T-helper 17 cell (primary cell): ENCODE results near the gene RNF19B. TPM values are rescaled to one million over a fixed set of nuclear protein-coding genes. Genes with fewer than 3 reads are reported as not detected.

Source experiments
- ATAC-seq: fragments of 150-1000 bp; cut with Tn5 transposase; 2 replicates; pipeline ENCODE4 v1.10.0; 2021; ENCODE audit warnings: mild to moderate bottlenecking, moderate library complexity
- DNase-seq, 3 donors: peaks; one replicate each; pipeline versions ENCODE4 v3.0.0 to v3.0.0-alpha.2; 2020 to 2021
- H3K9me3 ChIP-seq: one replicate; pipeline ENCODE4 v1.7.0; 2013; ENCODE audit warnings: low read length, mild to moderate bottlenecking; ENCODE audit not compliant: control insufficient read depth, poor library complexity, severe bottlenecking
- H3K27ac Mint-ChIP-seq: one replicate; pipeline ENCODE4 v1.8.0; 2022; ENCODE audit warnings: mild to moderate bottlenecking, moderate library complexity, mixed read lengths
- H3K27me3 Mint-ChIP-seq: one replicate; pipeline ENCODE4 v1.8.0; 2022; ENCODE audit warnings: mixed read lengths
- H3K36me3 Mint-ChIP-seq: one replicate; pipeline ENCODE4 v1.8.0; 2022; ENCODE audit warnings: low read depth, mixed read lengths
- H3K4me1 Mint-ChIP-seq: one replicate; pipeline ENCODE4 v1.8.0; 2022; ENCODE audit warnings: mild to moderate bottlenecking, mixed read lengths
- H3K4me3 Mint-ChIP-seq: one replicate; pipeline ENCODE4 v1.8.0; 2022; ENCODE audit warnings: mild to moderate bottlenecking, moderate library complexity, mixed read lengths
- total RNA-seq, 4 donors: library from RNA in 2 of 4; stranded (reverse) in 2 of 4; gene quantifications; one replicate each; pipeline ENCODE4 v1.2.3 and lab custom pipeline; 2022 to 2026

Gene RNF19B, protein sequence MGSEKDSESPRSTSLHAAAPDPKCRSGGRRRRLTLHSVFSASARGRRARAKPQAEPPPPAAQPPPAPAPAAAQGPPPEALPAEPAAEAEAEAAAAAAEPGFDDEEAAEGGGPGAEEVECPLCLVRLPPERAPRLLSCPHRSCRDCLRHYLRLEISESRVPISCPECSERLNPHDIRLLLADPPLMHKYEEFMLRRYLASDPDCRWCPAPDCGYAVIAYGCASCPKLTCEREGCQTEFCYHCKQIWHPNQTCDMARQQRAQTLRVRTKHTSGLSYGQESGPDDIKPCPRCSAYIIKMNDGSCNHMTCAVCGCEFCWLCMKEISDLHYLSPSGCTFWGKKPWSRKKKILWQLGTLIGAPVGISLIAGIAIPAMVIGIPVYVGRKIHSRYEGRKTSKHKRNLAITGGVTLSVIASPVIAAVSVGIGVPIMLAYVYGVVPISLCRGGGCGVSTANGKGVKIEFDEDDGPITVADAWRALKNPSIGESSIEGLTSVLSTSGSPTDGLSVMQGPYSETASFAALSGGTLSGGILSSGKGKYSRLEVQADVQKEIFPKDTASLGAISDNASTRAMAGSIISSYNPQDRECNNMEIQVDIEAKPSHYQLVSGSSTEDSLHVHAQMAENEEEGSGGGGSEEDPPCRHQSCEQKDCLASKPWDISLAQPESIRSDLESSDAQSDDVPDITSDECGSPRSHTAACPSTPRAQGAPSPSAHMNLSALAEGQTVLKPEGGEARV
- total RNA-seq: 10 to 100 TPM; 67.1 to 87.7 TPM
- 61.1 to 131 reads per million in 2 donors for total RNA-seq (lab: John Stamatoyannopoulos, UW)

DNA sequence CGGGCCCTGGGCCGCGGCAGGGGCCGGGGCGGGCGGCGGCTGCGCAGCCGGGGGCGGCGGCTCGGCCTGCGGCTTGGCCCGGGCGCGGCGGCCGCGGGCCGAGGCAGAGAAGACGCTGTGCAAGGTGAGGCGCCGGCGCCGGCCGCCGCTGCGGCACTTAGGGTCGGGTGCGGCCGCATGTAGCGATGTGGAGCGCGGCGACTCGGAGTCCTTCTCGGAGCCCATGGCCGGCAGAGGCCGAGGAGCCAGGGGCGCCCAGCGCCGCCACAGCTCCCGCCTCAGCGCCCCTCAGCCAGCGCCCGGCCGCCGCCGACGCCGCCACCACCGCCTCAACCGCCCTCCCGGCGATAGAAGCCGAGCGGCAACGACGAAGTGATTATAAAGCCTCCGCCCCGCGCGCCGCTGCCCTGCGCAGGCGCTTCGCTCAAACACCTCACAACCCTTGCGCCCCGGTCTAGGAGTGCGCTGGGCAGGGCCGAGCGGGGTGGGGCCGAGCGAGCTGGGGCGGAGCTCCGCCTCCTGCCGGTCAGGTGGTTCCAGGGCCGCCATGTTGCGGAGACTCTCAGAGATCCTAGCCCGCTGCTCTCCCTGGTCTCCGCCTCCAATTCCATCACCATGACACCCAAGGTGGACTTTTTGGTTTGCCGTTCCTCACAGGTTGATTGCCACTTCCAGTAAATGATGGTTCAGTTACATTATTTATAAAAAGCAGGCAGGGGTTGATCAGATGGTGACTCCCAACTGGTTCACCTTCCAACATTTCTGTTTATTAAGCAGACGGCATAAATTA lies at the start of gene RNF19B:
TSS of gene RNF19B (minus strand) at position 349 of the 790 bp plus-strand sequence. CDS start at position 225, 124 bp downstream.
- H3K27ac Mint-ChIP-seq: peak within 1 kb of the TSS; percentile 87
- H3K27me3 Mint-ChIP-seq: no peaks in the 10 kb centered on the region
- peaks cover 33% of the 10 kb centered on the region for H3K4me1 Mint-ChIP-seq
- H3K9me3 ChIP-seq: no peaks in the 10 kb centered on the region
- ATAC-seq (peak; percentile 94), DNase-seq (peak; percentile 92)
- no peaks in the 10 kb centered on the region for H3K36me3 Mint-ChIP-seq
- peak within 1 kb of the TSS; percentile 93 for H3K4me3 Mint-ChIP-seq

DNA sequence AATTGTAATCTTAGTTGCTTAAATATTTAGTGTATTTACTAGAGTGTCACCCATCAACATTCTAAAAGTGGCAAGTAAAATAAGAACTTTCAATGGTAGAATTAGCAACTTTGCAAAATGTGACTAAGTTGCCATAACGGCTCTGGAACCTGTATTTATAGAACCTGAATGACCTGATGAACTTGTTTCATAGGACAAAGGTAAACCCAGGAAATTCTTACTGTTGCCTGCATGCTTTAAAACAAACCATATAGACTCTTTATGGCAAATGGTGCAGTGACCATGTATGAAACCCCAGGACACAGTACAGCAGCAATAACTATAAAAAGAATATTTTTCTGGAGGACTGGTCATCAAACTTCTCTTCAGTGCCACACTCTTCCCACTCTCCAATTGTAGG lies 49.2 kb upstream of the RNF19B start:
- Mint-ChIP-seq H3K27ac (peak overlapping the region; percentile 41), H3K4me3 (no peak overlapping the region), H3K36me3 (peaks cover 21% of the 10 kb centered on the region), H3K4me1 (peaks cover 8% of the 10 kb centered on the region), H3K27me3 (no peaks in the 10 kb centered on the region)
- H3K9me3 ChIP-seq: no peaks in the 10 kb centered on the region
- DNase-seq: no peak
- no peak for ATAC-seq

DNA sequence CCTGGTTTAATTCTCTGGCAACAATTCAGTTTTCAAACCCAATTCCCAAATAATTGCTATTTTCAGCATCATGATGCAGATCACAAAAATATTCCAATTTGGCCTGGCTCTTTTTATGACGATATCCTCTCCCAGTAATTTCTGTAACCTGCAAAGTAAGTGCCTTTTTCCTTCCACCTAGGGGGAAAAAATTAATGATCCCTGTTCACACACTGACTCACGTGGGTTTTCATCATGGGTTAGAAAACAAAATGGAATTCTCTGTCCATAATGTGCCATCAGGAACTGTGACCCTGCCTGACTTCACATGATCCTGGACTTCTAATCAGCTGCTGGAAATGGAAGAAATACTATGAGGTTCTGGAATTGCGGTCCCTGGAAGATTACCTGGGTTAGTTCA lies 47.6 kb upstream of the RNF19B start:
- Mint-ChIP-seq H3K4me1 (peaks cover 5% of the 10 kb centered on the region), H3K27me3 (no peaks in the 10 kb centered on the region), H3K27ac (no peak overlapping the region), H3K36me3 (peaks cover 15% of the 10 kb centered on the region), H3K4me3 (no peak overlapping the region)
- H3K9me3 ChIP-seq: no peaks in the 10 kb centered on the region
- ATAC-seq: no peak
- no peak for DNase-seq

DNA sequence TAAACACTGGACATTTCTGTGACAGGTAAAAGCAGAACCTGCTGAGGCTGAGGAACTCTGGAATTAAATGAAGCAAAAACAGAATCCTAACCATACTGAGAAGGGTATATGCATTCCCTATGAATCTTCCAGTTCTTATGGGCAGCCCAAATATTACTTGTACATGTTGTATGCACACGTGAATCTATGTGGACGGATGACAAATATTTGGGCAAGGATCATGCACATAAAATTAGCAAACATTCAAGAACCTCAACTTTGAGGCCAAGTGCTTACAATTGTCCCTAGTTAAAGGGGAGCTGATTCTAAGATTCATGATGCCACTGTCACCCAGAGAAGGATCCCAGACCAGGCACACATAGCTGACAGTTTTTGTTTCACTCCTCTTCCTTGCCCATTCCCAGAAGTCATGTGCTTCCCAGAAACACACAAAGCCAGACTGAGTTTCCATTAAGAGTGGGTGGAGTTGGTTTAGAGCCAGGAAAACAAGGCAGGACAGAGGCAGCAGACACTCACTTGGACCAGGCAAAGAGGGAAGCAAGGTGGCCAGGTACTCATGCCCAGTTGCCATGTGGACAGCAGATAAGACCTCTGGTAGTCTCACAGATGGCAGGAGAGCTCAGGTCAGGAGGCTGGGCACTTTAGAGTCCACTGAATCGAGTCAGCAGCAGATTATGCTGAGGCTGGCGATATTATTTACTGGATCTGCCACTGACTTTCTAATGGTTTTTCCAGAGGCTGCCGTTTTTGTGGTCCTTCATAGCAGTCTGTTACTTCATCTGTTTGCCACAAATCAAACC lies 46.5 kb upstream of the RNF19B start:
- no peaks in the 10 kb centered on the region for H3K9me3 ChIP-seq
- no peak overlapping the region for H3K4me3 Mint-ChIP-seq
- H3K36me3 Mint-ChIP-seq: peaks cover 15% of the 10 kb centered on the region
- ATAC-seq (no peak), DNase-seq (no peak)
- peaks cover 10% of the 10 kb centered on the region for H3K4me1 Mint-ChIP-seq
- no peaks in the 10 kb centered on the region for H3K27me3 Mint-ChIP-seq
- H3K27ac Mint-ChIP-seq: peak overlapping the region; percentile 75

DNA sequence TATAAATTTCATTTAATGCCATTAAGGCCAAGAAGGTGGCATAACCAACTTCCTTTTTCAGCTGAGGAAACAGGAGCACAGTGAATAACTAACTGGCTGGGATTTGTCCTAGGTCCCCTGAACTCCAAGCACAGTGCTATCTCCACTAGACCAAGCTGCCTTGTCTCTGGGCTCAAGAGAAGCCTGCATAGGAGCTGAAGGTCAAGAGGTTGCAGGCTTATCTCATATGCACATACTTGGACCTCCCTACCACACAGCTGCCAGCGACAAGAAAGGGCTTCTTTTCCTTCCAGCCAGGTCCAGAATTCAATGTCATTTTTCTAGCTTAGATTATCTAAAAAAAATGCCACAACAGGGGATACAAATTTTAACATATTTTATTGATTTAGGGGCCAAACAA lies 45.0 kb upstream of the RNF19B start:
- peaks cover 10% of the 10 kb centered on the region for H3K4me1 Mint-ChIP-seq
- no peaks in the 10 kb centered on the region for H3K27me3 Mint-ChIP-seq
- peaks cover 15% of the 10 kb centered on the region for H3K36me3 Mint-ChIP-seq
- H3K9me3 ChIP-seq: no peaks in the 10 kb centered on the region
- H3K27ac Mint-ChIP-seq: peak overlapping the region; percentile 2
- no peak for DNase-seq
- H3K4me3 Mint-ChIP-seq: no peak overlapping the region
- ATAC-seq: no peak

DNA sequence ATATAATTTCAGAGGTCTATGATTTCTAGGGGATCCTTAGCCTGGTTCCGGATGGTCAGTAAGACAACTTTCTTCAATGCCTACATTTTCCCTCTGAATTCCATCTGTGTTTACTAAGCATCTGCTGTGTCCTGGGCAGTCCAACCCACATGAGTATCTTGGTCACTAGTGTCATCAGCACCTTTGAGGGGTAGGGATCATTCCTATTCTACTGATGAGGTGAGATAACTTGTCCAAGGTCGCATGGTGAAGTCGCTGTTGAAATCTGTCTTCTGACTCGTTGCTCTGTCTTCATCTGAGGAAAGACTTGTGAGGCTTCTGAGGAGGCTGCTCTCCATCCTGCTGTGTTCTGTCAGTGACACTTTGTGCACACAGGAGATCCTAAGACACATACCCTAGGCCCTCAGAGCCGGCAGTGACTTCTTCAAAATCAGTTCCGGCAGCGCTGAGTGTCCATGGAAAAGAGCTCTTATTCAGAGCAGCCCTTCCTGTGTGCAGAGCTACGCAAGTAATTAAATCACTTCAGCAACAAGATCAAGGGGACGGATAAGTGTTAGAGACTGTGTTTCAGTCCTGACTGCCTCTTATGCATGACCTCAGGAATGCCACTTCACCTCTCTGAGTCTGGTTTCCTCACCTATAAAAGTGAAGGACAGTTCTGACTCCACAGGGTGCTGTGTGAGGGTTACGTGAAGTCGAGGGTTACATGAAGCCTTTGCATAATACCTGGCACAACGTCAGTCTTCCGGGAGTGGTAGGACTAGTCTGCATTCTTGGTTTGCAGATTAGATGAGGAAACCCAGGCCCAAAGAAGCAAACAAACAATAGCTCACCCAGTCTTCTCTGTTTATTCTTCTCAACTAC lies 43.7 kb upstream of the RNF19B start:
- no peaks in the 10 kb centered on the region for H3K9me3 ChIP-seq
- DNase-seq: no peak
- H3K27ac Mint-ChIP-seq: no peak overlapping the region
- H3K4me3 Mint-ChIP-seq: no peak overlapping the region
- no peaks in the 10 kb centered on the region for H3K27me3 Mint-ChIP-seq
- peaks cover 10% of the 10 kb centered on the region for H3K36me3 Mint-ChIP-seq
- H3K4me1 Mint-ChIP-seq: peaks cover 10% of the 10 kb centered on the region
- no peak for ATAC-seq

DNA sequence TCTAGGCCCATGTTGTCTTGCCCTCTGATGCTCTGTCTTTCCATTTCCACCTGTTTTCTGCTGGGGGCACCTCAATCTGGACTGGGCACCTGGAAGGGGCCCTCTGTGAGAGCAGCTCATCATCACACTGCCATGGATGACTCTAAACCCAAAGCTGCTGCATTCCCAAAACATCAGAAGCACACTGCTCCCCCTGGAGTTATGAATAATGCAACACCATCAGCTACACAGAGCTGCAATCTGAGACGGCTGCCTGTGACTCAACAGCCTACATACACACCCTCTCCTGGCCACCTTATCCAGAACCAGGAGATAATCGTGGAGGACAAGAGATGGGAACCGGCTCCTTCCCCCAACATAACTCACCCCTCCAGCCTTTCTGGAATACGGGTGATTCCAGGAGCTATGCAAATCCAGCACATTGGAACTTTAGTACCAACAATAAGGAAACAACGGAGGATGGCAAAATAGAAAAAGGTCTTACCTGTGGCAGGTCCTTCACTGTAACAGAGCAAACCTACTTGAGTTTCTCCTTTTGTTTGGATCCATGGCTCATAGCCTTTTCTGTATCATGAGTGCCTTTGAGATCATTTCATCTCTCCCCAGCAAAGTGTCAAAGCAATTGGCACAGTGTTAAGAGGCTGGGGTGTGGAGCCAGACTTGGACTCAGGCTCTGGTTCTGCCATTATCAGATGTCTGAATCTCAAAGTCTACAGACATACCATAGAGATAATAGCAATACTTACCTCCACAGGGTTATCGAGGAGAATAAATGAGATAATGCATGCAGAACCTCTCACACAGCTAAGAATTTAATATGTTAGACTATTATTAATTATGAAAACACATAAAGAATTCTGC lies 42.8 kb upstream of the RNF19B start:
- peak; percentile 78 for ATAC-seq
- no peak overlapping the region for H3K4me3 Mint-ChIP-seq
- H3K27ac Mint-ChIP-seq: no peak overlapping the region
- no peaks in the 10 kb centered on the region for H3K9me3 ChIP-seq
- H3K27me3 Mint-ChIP-seq: no peaks in the 10 kb centered on the region
- peaks cover 3% of the 10 kb centered on the region for H3K36me3 Mint-ChIP-seq
- H3K4me1 Mint-ChIP-seq: peaks cover 12% of the 10 kb centered on the region
- DNase-seq: no peak

DNA sequence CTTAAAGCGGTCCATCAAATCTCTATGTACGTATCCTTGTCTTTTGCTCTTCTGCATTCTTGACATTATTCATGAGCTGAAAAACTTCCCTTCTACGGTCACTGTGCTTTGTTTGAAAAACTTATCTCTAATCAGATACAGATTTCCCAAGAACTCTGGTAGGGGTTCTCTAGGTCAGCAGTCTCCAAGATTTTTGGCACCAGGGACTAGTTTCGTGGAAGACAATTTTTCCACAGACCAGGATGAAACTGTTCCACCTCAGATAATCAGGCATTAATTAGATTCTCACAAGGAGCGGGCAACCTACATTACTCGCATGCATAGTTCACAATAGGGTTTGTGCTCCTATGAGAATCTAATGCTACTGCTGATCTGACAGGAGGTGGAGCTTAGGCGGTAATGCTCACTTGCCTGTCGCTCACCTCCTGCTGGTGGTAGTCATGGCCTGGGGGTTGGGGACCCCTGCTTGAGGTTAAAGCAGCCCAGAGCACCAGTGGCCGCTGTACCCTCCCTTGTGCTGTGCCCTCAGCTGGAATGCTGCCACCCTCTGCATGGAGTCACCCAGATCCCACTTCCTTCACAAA lies 41.3 kb upstream of the RNF19B start:
- ATAC-seq (no peak), DNase-seq (no peak)
- no peak overlapping the region for H3K27ac Mint-ChIP-seq
- no peaks in the 10 kb centered on the region for H3K36me3 Mint-ChIP-seq
- no peaks in the 10 kb centered on the region for H3K9me3 ChIP-seq
- peaks cover 14% of the 10 kb centered on the region for H3K4me1 Mint-ChIP-seq
- H3K27me3 Mint-ChIP-seq: no peaks in the 10 kb centered on the region
- H3K4me3 Mint-ChIP-seq: no peak overlapping the region

DNA sequence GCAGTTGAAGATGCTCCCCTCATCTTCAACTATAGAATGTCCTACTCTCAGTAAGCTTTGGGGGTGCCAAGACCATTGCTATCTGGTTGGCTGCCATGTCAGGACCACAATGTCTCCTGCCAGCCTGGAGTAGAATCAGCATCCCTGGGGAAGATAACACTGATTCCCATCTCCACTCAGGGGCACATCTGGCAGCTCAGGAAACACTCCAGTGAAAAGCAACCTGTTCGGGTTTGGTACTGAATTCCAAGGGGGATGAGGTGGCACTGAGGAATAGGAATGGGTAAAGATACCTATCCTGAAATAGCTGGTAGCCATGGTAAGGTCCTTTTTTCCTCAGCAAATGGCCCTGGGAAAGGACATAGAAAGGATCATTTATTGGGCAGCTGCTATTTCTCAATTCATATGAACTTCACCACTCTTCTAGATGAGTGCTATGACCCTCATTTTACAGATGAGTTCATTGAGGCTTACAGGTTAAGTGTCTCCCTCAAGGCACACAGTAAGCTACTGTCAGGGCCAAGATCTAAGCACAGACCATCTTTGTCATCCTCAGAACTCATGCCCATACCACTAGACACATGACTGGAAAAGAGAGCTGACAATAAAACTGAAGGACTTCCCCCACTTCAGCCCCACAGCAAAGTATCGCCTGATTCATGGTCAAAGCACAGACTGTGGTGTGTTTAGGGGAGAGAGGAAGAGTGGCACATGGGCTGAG lies 40.7 kb upstream of the RNF19B start:
- H3K27me3 Mint-ChIP-seq: no peaks in the 10 kb centered on the region
- ATAC-seq: no peak
- no peak for DNase-seq
- H3K4me1 Mint-ChIP-seq: peaks cover 18% of the 10 kb centered on the region
- H3K9me3 ChIP-seq: no peaks in the 10 kb centered on the region
- H3K36me3 Mint-ChIP-seq: no peaks in the 10 kb centered on the region
- H3K27ac Mint-ChIP-seq: peak overlapping the region; percentile 16
- H3K4me3 Mint-ChIP-seq: no peak overlapping the region

DNA sequence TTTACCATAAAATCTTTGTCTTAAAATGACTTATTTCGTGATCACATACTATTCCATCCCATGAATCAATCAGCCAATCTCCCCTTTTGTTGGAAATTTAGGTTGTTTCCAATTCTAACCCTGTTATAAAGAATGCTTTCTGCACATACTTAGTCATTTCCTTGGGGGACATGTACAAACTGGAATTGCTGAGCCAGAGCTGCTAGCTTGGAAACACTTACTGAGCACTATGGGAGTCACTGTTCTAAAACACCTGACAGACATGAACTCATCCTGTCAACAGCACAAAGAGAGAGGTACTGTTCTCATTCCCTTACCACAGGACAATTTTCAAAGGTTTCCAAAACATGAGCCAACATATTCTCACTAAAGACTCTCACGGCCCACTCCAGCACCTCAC lies 40.0 kb upstream of the RNF19B start:
- no peaks in the 10 kb centered on the region for H3K36me3 Mint-ChIP-seq
- H3K4me1 Mint-ChIP-seq: peaks cover 18% of the 10 kb centered on the region
- ATAC-seq (no peak), DNase-seq (no peak)
- peak overlapping the region; percentile 16 for H3K27ac Mint-ChIP-seq
- H3K9me3 ChIP-seq: no peaks in the 10 kb centered on the region
- no peak overlapping the region for H3K4me3 Mint-ChIP-seq
- no peaks in the 10 kb centered on the region for H3K27me3 Mint-ChIP-seq
